Stromal cell of bone marrow (primary cell): ENCODE results near the gene NDOR1.
"Not testable (repeated sequence)": the region's sequence is repeated elsewhere in the genome, so short reads cannot be mapped to it uniquely, and the experiment has no call there.

ENCODE experiments used
- DNase-seq: peaks from one replicate; pipeline ENCODE4 v3.0.0-alpha.2; 2012; ENCODE audit warnings: low read depth

Gene NDOR1

DNA sequence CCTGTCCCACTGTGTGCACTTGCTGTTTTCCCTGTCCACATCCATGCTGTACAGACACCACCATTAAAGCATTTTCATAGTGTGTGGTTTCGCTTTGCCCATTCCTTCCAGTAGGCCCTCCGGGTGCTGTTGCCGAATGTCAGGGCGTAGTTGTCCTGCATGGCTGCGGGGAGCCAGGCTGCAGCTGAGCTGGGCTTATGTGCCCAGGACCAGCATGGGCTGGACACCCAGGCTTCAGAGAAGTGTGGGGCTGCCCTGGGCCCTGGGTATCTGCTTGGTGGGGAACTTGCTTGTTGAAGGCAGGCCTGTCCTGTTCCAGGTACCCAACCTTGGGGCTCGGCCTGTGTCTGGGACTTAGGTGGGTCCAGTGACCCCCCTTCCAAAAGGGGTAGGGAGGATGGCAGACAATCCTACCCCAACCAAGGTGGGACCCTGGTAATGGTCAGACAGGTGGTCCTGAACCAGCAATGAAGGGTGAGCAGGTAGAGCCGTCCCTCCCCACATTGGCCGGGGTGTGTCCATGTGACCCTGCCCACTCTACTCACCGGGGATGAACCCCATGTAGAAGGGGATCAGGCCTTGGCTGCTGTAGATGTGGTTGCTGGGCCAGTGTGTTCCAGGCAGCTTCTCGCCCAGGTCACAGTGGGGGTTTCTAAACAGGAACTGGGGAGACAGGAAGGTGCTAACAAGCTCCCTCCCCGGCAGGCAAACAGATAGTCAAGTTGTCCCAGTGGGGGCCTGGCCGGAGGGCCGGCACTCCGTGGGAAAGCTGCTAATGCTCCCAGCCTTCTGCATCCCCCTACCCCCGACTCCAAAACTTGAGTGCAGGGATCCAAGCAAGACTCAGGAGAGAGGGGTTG lies 38.4 kb downstream of the NDOR1 start:
- no peak for DNase-seq

- no peak for DNase-seq
Measured at GRCh38 chr9:137244486-137245449, 39.3 kb downstream of the NDOR1 start.

DNA sequence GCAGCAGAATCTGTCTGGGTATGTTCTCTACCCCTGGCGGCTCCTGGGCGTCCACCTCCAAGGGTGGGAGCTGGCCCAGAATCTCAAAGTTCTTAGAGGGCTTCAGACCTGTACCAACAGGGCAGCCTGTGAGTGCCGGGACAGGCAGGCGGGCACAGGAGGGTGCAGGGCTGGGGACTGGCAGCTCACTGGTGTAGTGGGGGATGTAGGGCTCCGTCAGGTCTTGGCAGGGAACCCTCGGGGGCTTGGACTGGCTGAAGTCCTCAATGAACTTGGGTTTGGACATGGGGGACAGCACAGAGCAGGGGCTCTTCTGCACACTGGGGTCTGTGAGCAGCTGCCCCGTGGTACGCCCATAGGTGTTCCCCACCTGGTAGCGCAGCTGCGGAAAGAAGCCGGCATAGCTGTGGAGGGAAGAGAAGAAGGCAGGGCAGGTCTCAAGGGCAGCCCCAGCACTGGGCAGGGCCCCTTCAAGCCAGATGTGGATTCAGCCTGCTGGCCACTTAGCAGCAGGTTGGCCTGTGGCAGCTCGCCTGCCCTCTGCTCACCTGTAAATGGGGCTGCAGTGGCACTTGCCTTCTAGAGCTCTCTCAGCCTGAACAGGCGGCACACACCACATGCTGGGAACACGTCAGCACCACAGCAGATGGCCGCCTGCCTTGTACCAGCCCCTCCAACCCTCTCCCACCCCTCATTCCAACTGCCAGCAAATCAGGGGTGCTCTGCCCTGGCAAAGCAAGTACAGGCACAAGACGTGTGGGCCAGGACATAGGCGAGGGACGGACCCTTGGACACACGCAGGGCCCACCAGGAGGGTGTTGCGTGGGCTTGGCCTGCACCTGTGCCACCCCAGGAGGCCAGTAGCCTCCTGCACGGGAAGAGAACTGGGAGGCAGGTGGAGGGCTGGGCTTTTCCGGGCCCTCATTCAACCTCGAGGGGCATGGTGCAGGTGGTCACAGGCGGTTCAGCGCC lies 40.2 kb downstream of the NDOR1 start:
- no peak for DNase-seq

DNA sequence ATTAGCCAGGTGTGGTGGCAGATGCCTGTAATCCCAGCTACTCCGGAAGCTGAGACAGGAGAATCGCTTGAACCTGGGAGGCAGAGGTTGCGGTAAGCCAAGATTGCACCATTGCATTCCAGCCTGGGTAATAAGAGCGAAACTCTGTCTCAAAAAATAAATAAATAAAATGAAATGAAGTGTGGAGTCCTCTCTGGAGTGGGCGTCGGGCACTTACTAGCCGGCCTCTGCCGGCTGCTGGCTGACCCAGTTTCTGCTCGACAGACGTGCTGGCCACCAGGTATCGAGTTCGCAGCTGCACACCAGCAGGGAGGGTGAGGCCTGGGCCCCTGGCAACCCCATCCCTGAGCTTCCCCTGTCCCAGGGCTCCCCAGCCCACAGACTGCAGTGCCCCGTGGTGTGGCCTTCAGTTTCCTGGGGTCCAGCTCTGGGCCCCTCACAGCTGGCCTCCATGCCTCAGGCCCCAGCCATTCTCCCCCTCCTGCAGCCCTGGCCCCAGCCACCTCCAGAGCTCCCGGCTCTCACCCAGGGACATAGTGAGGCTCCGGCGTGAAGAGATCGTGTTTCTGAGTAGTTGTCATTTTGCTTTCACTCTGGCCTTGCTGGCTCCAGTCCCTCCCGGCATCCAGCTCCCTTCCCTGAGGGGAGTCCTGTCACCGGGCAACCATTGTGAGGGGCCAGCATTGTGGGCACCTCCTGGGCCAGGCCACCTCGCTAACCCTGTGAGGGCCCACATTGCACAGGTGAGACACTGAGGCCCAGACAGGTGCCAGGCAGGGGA lies 41.8 kb downstream of the NDOR1 start:
- no peak for DNase-seq

DNA sequence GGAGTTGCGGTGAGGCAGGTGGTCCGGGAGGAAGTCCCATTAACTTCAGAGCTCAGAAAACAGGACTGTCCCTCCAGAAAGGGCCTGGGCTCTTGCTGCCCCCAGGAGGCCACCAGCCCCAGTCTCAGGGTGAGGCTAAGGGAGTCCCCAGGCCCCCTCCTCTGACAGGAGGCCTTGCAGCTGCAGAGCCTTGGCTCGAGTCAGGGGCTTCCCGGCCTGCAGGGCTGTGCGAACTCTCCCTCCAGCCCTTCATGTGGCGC lies 42.3 kb downstream of the NDOR1 start:
- DNase-seq, result no peak

DNA sequence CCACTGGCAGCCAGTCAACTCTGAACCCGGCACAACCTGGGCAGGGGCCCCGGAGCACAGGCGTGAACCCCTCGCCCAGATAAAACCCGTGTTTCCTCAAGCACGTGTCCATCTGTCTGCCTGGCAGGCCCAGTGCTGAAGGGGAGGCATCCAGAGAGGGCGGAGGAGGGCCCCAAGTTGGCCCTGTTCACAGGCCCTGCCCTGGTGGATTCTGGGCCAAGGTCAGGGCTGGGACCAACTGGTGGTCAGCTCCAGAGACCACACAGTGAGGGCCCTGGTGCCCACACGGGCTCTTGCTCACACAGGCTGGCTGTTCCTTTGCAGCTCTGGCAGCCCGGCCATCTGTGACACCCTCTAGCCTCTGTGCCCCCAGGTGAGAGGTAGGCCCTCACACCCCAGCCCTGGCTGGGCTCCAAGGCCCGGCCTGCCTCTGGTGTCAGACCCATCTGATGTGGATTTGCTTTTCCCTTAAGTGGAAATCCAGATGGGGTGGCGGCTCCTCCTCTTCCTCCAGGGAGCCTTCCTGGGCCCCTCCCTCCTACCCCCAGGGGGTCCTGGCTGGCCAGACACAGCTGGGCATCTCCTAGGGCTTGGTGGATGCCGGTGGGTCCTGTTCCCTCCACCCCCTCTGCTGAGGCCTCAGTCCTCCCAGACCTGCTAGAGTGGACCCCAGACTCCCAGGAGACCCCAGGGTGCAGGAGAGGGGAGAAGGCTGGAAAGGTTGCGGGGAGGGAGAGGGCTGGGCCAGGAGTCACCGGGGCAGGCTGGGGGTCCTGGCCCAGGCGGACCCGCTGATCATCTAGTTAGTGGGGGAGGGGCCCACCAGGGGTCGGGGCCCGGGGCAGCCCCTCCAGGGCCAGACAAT lies 45.1 kb downstream of the NDOR1 start:
- no peak for DNase-seq

GRCh38 chr9:137251194-137251461 lies 45.6 kb downstream of the NDOR1 start, which contains the start of gene STPG3:
TSS of gene STPG3 (plus strand) at chr9:137251286. CDS start at chr9:137251287, 1 bp downstream.
- no peak for DNase-seq

- no peak for DNase-seq
Measured at GRCh38 chr9:137251490-137252268, 46.2 kb downstream of the NDOR1 start.

DNA sequence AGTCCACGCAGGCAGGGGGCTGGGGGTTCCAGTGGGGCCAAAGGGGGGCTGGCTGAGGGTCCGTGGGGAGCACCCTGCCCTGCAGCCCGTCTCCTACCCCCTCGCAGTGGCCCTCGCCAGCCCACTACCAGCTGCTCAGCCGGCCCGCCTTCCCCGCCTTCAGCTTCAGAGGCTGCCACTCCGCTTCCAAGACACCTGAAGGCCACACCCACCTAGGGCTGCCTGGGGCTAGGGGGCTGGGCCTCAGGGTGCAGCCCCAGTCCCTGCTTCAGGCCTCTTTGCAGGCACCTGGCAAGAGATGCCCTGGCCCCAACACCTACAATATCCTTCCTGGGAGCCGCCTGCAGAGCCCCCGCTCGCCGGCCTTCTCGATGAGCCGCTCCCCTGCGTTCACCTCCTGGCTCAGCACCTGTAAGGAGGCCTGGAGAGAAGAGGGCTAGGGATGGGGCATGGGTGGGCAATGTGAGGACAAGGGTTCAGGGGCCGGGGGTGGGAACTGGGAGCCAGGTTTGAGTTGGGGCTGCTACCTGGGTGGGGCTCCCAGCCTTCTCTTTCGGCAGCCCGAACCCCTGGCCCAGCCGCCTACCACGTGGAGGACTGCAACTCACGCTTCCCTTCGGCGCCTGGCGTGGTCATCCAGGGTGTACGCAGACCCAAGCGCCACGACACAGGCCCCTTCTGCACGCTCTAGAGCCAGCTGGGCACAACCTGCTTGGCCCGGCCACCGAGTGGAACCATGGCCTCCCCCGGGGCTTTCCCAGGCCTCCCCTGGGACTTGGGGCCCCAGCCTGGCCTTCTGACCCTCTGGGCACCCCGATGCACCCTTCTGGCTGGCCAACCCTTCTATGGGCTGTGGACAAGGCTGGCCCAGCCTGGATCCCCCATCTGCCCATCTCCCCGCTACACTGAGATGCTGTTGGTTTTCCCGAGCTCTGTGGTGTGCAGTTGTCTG lies 47.3 kb downstream of the NDOR1 start:
- no peak for DNase-seq

GRCh38 chr9:137253717-137254623 lies 48.5 kb downstream of the NDOR1 start:
- no peak for DNase-seq

DNA sequence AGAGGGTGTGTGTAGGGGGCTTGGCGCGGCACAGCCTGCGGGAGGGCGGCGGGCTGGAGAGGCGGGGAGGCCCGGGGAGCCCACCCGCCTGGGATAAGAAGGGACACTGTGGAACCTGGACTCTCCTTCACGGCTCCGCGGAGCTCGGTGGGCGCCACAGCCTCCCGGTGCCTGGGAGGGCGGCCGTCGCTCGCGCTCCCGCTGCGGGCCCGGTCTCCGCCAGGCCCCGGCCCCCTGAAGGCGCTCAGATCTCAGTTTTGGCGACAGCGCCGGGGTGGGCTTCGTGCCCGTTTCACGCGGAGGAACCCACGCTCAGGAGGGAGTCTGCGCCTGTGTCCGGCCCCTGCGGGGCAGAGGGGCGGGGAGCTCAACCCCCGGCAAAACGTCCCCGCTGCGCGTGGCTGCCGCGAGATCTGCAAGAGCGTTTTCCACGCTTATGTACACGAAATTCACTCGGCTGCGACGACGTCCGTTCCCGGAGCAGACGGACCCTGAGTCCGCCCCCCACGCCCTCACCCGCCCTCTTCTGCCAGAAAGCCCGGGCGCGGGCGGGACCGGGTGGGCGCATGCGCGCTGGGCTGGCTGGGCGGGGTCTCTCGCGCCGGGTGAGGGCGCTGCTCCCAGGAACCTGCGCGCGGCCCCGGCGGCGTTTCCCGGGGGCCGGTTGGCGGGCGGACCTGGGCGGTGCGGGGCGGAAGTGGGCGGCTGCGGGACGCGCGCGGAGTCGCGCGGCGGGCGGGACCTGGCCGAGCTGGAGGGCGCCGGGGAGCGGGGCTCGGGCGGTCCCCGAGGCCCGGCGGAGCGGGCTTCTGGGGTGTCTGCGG lies 49.3 kb downstream of the NDOR1 start, which contains the start of gene NELFB:
Gene NELFB, plus strand, starts transcription at position 704 of the 824 bp plus-strand sequence.
- peak; percentile 74 for DNase-seq

- DNase-seq, result no peak
Measured at GRCh38 chr9:137255448-137256114, 50.1 kb downstream of the NDOR1 start.

DNA sequence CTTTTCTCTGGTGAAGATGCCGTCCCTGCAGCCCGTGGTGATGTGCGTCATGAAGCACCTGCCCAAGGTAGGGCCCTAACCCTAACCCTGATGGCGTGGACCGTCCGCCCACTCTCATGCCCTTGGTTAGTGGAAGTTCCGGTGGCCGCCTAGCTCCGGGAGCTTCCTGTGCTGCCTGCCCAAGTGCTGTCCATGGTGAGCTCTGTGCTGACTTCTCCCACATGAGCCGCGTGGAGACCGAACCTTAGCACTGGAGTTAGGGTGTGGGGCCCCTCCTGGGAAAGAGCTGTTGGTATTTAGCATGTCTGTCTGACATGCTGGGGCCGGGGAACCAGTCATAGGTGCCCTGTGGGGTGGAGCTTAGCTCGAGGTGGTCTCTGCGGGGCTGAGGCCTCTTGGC lies 50.9 kb downstream of the NDOR1 start:
- no peak for DNase-seq

GRCh38 chr9:137256856-137257255 lies 51.4 kb downstream of the NDOR1 start:
- no peak for DNase-seq

DNA sequence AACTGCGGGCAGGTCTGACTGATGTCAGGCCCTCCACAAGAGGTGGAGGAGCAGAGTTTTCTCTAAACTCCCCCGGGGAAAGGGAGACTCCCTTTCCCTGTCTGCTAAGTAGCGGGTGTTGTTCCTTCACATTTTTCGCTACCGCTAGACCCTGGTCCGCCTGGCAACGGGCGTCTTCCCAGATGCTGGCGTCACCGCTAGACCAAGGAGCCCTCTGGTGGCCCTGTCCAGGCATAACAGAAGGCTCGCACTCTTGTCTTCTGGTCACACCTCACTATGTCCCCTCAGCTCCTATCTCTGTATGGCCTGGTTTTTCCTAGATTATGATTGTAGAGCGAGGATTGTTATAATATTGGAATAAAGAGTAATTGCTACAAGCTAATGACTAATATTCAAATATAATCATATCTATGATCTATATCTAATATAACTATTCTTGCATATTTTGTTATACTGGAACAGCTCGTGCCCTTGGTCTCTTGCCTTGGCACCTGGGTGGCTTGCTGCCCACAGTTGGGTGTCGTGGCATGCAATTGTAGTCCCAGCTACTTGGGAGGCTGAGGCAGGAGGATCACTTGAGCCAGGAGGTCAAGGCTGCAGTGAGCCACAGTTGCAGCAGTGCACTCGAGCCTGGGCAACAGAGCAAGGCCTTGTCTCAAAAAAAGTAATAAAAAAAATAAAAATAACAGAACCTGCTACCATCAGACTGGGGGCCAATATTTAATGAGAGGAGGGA lies 56.8 kb downstream of the NDOR1 start:
- not testable (repeated sequence) for DNase-seq
